HEK293 (cell line): ENCODE measurements around the gene ISY1.
A peak's percentile ranks its signal among the peaks of the same experiment; 100 is the strongest.

ENCODE experiments used
- CTCF ChIA-PET: fragments of 350-600 bp; formaldehyde crosslinking; extraction: SDS; loops from one replicate; lab custom pipeline; 2021; ENCODE audit warnings: antibody characterized with exemption; lab: Yijun Ruan, JAX
- POLR2A ChIA-PET: fragments of 300-600 bp; formaldehyde crosslinking; extraction: SDS; loops from one replicate; lab custom pipeline; 2020; ENCODE audit warnings: antibody characterized with exemption, inconsistent platforms; lab: Yijun Ruan, JAX
- H3K27ac ChIP-seq: fragments of 200-500 bp; sonication (Bioruptor generic); 2 replicates; pipeline ENCODE4 v1.5.1; 2014; ENCODE audit warnings: low read depth, low read length, control low read depth, inconsistent platforms; ENCODE audit errors: extremely low read depth
- H3K36me3 ChIP-seq, 2 experiments: fragments of 200-500 bp in 1 of 2; sonication (Bioruptor generic) in 1 of 2; 1 replicate in 1 of 2; 2 replicates in 1 of 2; pipeline ENCODE4 v1.5.1; 2014 to 2017; ENCODE audit warnings: inconsistent platforms in 2 of 2, low read length in 2 of 2; ENCODE audit not compliant: control insufficient read depth in 2 of 2, insufficient read depth in 1 of 2
- H3K4me1 ChIP-seq: fragments of 200-500 bp; sonication (Bioruptor generic); 2 replicates; pipeline ENCODE4 v1.5.1; 2014; ENCODE audit warnings: mild to moderate bottlenecking, low read length, inconsistent platforms; ENCODE audit not compliant: control insufficient read depth, insufficient read depth
- H3K4me3 ChIP-seq: 2 replicates; pipeline ENCODE4 v1.5.1; 2011; ENCODE audit warnings: low read depth, mild to moderate bottlenecking, control low read depth, low read length, moderate library complexity
- H3K9me3 ChIP-seq: fragments of 200-500 bp; sonication (Bioruptor generic); 2 replicates; pipeline ENCODE4 v1.5.1; 2014; ENCODE audit warnings: low read depth, low read length, inconsistent platforms; ENCODE audit not compliant: control insufficient read depth, insufficient read depth
- GLIS1 ChIP-seq: fragments of 450-650 bp; formaldehyde crosslinking; IDR thresholded peaks from 2 replicates; pipeline ENCODE4 v1.5.1; 2016; ENCODE audit warnings: missing biosample characterization, missing genetic modification characterization
- GLIS2 ChIP-seq: fragments of 450-650 bp; formaldehyde crosslinking; IDR thresholded peaks from 2 replicates; pipeline ENCODE4 v1.5.1; 2016; ENCODE audit warnings: missing biosample characterization, missing genetic modification characterization
- KLF1 ChIP-seq: fragments of 450-650 bp; formaldehyde crosslinking; IDR thresholded peaks from 2 replicates; pipeline ENCODE4 v1.5.1; 2016; ENCODE audit warnings: missing biosample characterization, missing genetic modification characterization
- MEIS1 ChIP-seq: sonication (generic); formaldehyde crosslinking; IDR thresholded peaks from 2 replicates; pipeline ENCODE4 v1.8.1; 2022; ENCODE audit warnings: missing genetic modification reagents, mild to moderate bottlenecking, borderline replicate concordance
- PATZ1 ChIP-seq: fragments of 450-650 bp; formaldehyde crosslinking; IDR thresholded peaks from 2 replicates; pipeline ENCODE4 v1.5.1; 2016; ENCODE audit warnings: missing biosample characterization, missing genetic modification characterization
- SCRT1 ChIP-seq: fragments of 450-650 bp; formaldehyde crosslinking; IDR thresholded peaks from 2 replicates; pipeline ENCODE4 v1.5.1; 2016; ENCODE audit warnings: missing biosample characterization, missing genetic modification characterization, borderline replicate concordance
- ZBTB17 ChIP-seq: fragments of 450-650 bp; formaldehyde crosslinking; IDR thresholded peaks from 2 replicates; pipeline ENCODE4 v1.5.1; 2016; ENCODE audit warnings: missing biosample characterization, missing genetic modification characterization
- ZBTB7A ChIP-seq: fragments of 450-650 bp; formaldehyde crosslinking; IDR thresholded peaks from 2 replicates; pipeline ENCODE4 v1.5.1; 2016; ENCODE audit warnings: low read depth, missing biosample characterization, missing genetic modification characterization
- ZEB2 ChIP-seq: fragments of 450-650 bp; formaldehyde crosslinking; IDR thresholded peaks from 2 replicates; pipeline ENCODE4 v1.5.1; 2016; ENCODE audit warnings: missing biosample characterization, missing genetic modification characterization
- ZFHX2 ChIP-seq: fragments of 450-650 bp; formaldehyde crosslinking; conservative IDR thresholded peaks from 2 replicates; pipeline ENCODE4 v1.5.1; 2016; ENCODE audit warnings: missing biosample characterization, missing genetic modification characterization
- ZNF112 ChIP-seq: fragments of 450-650 bp; formaldehyde crosslinking; IDR thresholded peaks from 2 replicates; pipeline ENCODE4 v1.5.0; 2017; ENCODE audit warnings: missing biosample characterization, missing genetic modification characterization
- ZNF114 ChIP-seq: fragments of 450-650 bp; formaldehyde crosslinking; IDR thresholded peaks from 2 replicates; pipeline ENCODE4 v1.5.0; 2017; ENCODE audit warnings: missing biosample characterization, missing genetic modification characterization
- ZNF202 ChIP-seq: fragments of 450-650 bp; formaldehyde crosslinking; IDR thresholded peaks from 2 replicates; pipeline ENCODE4 v1.5.1; 2016; ENCODE audit warnings: missing biosample characterization, missing genetic modification characterization, borderline replicate concordance
- ZNF223 ChIP-seq: fragments of 450-650 bp; formaldehyde crosslinking; IDR thresholded peaks from 2 replicates; pipeline ENCODE4 v1.5.1; 2016; ENCODE audit warnings: missing biosample characterization, missing genetic modification characterization
- ZNF239 ChIP-seq: fragments of 450-650 bp; formaldehyde crosslinking; IDR thresholded peaks from 2 replicates; pipeline ENCODE4 v1.5.1; 2016; ENCODE audit warnings: missing biosample characterization, missing genetic modification characterization
- ZNF24 ChIP-seq: fragments of 450-650 bp; formaldehyde crosslinking; IDR thresholded peaks from 2 replicates; pipeline ENCODE4 v1.5.1; 2016; ENCODE audit warnings: missing biosample characterization, missing genetic modification characterization
- ZNF335 ChIP-seq: fragments of 450-650 bp; formaldehyde crosslinking; conservative IDR thresholded peaks from 2 replicates; pipeline ENCODE4 v1.5.1; 2016; ENCODE audit warnings: missing biosample characterization, missing genetic modification characterization
- ZNF362 ChIP-seq: fragments of 450-650 bp; formaldehyde crosslinking; IDR thresholded peaks from 2 replicates; pipeline ENCODE4 v1.5.1; 2016; ENCODE audit warnings: missing biosample characterization, missing genetic modification characterization
- ZNF404 ChIP-seq: fragments of 450-650 bp; formaldehyde crosslinking; IDR thresholded peaks from 2 replicates; pipeline ENCODE4 v1.5.1; 2017; ENCODE audit warnings: missing biosample characterization, missing genetic modification characterization
- ZNF416 ChIP-seq: fragments of 450-650 bp; formaldehyde crosslinking; IDR thresholded peaks from 2 replicates; pipeline ENCODE4 v1.5.1; 2016; ENCODE audit warnings: missing biosample characterization, missing genetic modification characterization
- ZNF548 ChIP-seq: fragments of 450-650 bp; formaldehyde crosslinking; IDR thresholded peaks from 2 replicates; pipeline ENCODE4 v1.5.1; 2016; ENCODE audit warnings: missing biosample characterization, missing genetic modification characterization
- ZNF677 ChIP-seq: fragments of 450-650 bp; IDR thresholded peaks from 2 replicates; pipeline ENCODE4 v1.5.0; 2018; ENCODE audit warnings: missing biosample characterization, mild to moderate bottlenecking, missing genetic modification characterization, moderate library complexity
- ZNF76 ChIP-seq: fragments of 450-650 bp; formaldehyde crosslinking; IDR thresholded peaks from 2 replicates; pipeline ENCODE4; 2016; ENCODE audit warnings: low read depth, missing biosample characterization, missing genetic modification characterization, borderline replicate concordance
- ZSCAN30 ChIP-seq: fragments of 450-650 bp; IDR thresholded peaks from 2 replicates; pipeline ENCODE4 v1.5.1; 2018; ENCODE audit warnings: missing biosample characterization, mild to moderate bottlenecking, missing genetic modification characterization, moderate library complexity
- TF ChIP-seq, protein P1 (sequence below): fragments of 450-650 bp; formaldehyde crosslinking; IDR thresholded peaks from 2 replicates; pipeline ENCODE4 v1.5.1; 2017; ENCODE audit warnings: missing biosample characterization, mild to moderate bottlenecking, missing genetic modification characterization, moderate library complexity
- TF ChIP-seq, protein P2 (sequence below): fragments of 450-650 bp; formaldehyde crosslinking; IDR thresholded peaks from 2 replicates; pipeline ENCODE4 v1.5.1; 2016; ENCODE audit warnings: missing biosample characterization, missing genetic modification characterization

Gene ISY1

DNA sequence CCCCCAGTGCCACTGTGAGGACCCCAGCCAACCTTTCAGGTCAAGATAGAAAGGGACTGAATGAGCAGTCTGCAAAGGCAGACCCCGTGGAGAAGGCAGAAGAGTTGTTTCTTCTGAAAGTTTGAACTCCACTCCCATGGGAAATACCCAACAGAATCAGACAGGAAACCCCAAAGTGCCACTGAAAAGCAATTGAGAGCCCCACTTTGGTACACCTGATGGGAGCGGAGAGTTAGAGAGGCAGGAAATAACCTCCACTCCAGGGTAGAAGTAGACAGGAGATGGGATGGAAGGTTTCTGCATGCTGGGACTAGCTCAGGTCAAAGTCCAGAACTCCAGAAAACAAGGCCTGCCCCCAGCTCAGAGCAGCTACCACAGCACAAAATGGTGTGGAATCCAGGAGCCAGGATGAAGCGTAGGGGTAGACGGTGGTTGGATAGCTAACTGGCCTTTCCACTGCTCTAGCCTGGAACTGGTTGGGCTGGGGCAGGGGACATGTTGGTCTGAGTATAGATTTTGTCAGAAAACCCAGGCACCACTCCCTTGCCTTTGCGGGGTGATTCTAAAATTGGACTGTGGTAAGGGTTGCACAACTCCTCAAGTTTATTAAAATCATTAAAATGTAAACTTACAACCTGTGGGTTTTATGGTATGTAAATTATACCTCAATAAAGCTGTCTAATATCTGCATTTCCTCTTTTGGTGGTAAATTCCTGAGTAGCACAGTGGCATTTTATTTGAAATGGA lies 37.4 kb downstream of the ISY1 start (continued):
- peak; percentile 78 for TF ChIP-seq ZBTB17 (tag by site-specific recombination)
- no peak for TF ChIP-seq MEIS1 (CRISPR knock-in tag)
- TF ChIP-seq ZNF202 (tag by site-specific recombination): no peak
- TF ChIP-seq ZNF677 (tag by site-specific recombination): no peak
- TF ChIP-seq ZBTB7A (tag by site-specific recombination): no peak
- TF ChIP-seq, protein P1, sequence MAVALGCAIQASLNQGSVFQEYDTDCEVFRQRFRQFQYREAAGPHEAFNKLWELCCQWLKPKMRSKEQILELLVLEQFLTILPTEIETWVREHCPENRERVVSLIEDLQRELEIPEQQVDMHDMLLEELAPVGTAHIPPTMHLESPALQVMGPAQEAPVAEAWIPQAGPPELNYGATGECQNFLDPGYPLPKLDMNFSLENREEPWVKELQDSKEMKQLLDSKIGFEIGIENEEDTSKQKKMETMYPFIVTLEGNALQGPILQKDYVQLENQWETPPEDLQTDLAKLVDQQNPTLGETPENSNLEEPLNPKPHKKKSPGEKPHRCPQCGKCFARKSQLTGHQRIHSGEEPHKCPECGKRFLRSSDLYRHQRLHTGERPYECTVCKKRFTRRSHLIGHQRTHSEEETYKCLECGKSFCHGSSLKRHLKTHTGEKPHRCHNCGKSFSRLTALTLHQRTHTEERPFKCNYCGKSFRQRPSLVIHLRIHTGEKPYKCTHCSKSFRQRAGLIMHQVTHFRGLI (tag by site-specific recombination): peak; percentile 92
- no peak for TF ChIP-seq ZNF548
- TF ChIP-seq SCRT1 (tag by site-specific recombination): no peak
- no peak for TF ChIP-seq ZNF239 (tag by site-specific recombination)
- no peak for TF ChIP-seq ZNF114
- no peak for TF ChIP-seq ZNF416 (tag by site-specific recombination)
- no peak for TF ChIP-seq ZNF76 (tag by site-specific recombination)
- no peak for TF ChIP-seq ZNF404 (tag by site-specific recombination)
- TF ChIP-seq ZNF223 (tag by site-specific recombination): no peak
- TF ChIP-seq ZNF335 (tag by site-specific recombination): no peak

DNA sequence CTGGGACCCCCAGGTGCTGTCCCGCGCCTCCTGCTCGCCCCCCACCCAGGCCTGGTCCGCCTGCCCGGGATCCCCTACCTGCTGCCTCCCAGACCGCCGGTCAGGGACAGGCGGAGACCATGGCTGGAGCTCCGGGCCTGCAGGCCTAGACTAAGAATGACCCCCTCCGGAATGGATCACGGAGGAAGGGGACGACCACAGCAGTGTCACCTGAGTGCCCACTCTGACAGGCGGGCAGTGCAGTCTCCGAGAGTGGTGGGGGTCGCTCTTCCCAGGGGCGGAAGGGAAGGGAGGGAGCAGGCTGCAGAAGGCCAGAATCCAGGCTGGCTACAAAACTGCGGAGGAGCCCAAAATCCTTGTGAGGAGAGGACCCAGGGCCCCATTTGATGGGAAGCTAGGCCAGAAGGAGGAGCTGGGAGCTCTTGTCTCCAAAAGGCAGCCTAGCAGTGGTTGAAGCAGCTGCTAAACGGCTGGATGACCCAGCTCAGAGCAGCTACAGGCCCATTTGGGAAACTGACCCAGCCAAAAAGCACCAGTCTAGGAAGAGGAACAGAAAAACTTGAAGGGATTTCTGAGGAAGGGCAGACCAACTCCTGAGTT lies 38.4 kb downstream of the ISY1 start:
- peaks cover 9% of the 10 kb centered on the region for H3K4me1 ChIP-seq
- no peaks in the 10 kb centered on the region for H3K9me3 ChIP-seq
- POLR2A ChIA-PET: interaction anchor here (0.6 to 2.3 kb wide), 9 partner anchors 9 to 367 kb away, joined by 3 to 13 read pairs (median 4); partner anchors contain the start of gene COPG1
- H3K36me3 ChIP-seq: peaks cover 0 to 12% of the 10 kb centered on the region in 2 experiments; a peak in 1 of 3 replicates
- no peak overlapping the region for H3K27ac ChIP-seq
- TF ChIP-seq GLIS2: 0 out of 2 replicates have a peak, but pooled peaks have one; percentile 39
- TF ChIP-seq ZNF112 (tag by site-specific recombination): no peak
- no peak for TF ChIP-seq ZNF24 (tag by site-specific recombination)
- TF ChIP-seq ZSCAN30 (tag by site-specific recombination): no peak
- no peak for TF ChIP-seq MEIS1 (CRISPR knock-in tag)
- TF ChIP-seq, all 188 proteins: peak for 1
- H3K4me3 ChIP-seq: no peak overlapping the region
- CTCF ChIA-PET: interaction anchor here (1.1 to 1.9 kb wide), 3 partner anchors 70 to 152 kb away, joined by 3 to 8 read pairs (median 5); no protein-coding TSS in a partner anchor

GRCh38 chr3:129121792-129122411 lies 39.0 kb downstream of the ISY1 start, which contains the start of gene RAB43:
Gene RAB43, minus strand, starts transcription at chr3:129121804. Its CDS starts 315 bp downstream, at chr3:129121489.
- CTCF ChIA-PET: interaction anchor here (0.6 to 1.9 kb wide), 4 partner anchors 21 to 151 kb away, joined by 3 to 8 read pairs (median 4); no protein-coding TSS in a partner anchor
- TF ChIP-seq ZEB2 (tag by site-specific recombination): 0 out of 2 replicates have a peak, but pooled peaks have one; percentile 21
- peak; percentile 75 for TF ChIP-seq ZNF335 (tag by site-specific recombination)
- peak; percentile 63 for TF ChIP-seq GLIS1 (tag by site-specific recombination)
- no peak for TF ChIP-seq ZNF362 (tag by site-specific recombination)
- peak; percentile 91 for TF ChIP-seq KLF1
- TF ChIP-seq, protein P2, sequence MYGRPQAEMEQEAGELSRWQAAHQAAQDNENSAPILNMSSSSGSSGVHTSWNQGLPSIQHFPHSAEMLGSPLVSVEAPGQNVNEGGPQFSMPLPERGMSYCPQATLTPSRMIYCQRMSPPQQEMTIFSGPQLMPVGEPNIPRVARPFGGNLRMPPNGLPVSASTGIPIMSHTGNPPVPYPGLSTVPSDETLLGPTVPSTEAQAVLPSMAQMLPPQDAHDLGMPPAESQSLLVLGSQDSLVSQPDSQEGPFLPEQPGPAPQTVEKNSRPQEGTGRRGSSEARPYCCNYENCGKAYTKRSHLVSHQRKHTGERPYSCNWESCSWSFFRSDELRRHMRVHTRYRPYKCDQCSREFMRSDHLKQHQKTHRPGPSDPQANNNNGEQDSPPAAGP (tag by site-specific recombination): no peak
- TF ChIP-seq PATZ1: peak; percentile 65; the same call in 1 of the 2 replicates
- TF ChIP-seq ZFHX2: peak; percentile 98

More at GRCh38 chr3:129121792-129122411, 39.0 kb downstream of the ISY1 start, which contains the start of gene RAB43:
- H3K4me3 ChIP-seq: peak within 1 kb of the TSS; percentile 68
- H3K9me3 ChIP-seq: no peaks in the 10 kb centered on the region
- peaks cover 0 to 9% of the 10 kb centered on the region in 2 experiments; a peak in 1 of 3 replicates for H3K36me3 ChIP-seq
- H3K27ac ChIP-seq: peak within 1 kb of the TSS; percentile 46; the same call in 1 of the 2 replicates
- peaks cover 9% of the 10 kb centered on the region for H3K4me1 ChIP-seq
- POLR2A ChIA-PET: interaction anchor here (0.6 to 2.3 kb wide), 15 partner anchors 8 to 366 kb away, joined by 3 to 13 read pairs (median 4); partner anchors contain the start of genes CFAP92 and COPG1
